Aorta (tissue), 5 donors: ENCODE data around the gene ZNF791. TPM values are rescaled to one million over a fixed set of nuclear protein-coding genes. Genes with fewer than 3 reads are reported as not detected.
"Not testable (repeated sequence)": the region's sequence is repeated elsewhere in the genome, so short reads cannot be mapped to it uniquely, and the experiment has no call there.

Experiments used
- ATAC-seq: fragments of 200-7000 bp; cut with Tn5 transposase; one replicate; pipeline ENCODE4 v1.9.1; 2022; ENCODE audit warnings: moderate library complexity; ENCODE audit not compliant: low FRiP score
- DNase-seq, 2 donors: peaks; one replicate each; pipeline ENCODE4 v3.0.0-alpha.2; 2020
- H3K27ac ChIP-seq, 2 donors: one replicate each; pipeline ENCODE4 v1.5.1; 2013; ENCODE audit warnings: low read length in 2 of 2, mild to moderate bottlenecking in 2 of 2, moderate library complexity in 2 of 2, control low read depth in 1 of 2, inconsistent platforms in 1 of 2, low read depth in 1 of 2
- H3K27me3 ChIP-seq, 2 donors: one replicate each; pipeline ENCODE4 v1.6.1; 2013; ENCODE audit warnings: control low read depth in 1 of 2, low read length in 1 of 2, mild to moderate bottlenecking in 1 of 2, moderate library complexity in 1 of 2; ENCODE audit not compliant: insufficient read depth in 2 of 2, control insufficient read depth in 1 of 2
- H3K36me3 ChIP-seq, 2 donors: one replicate each; pipeline ENCODE4 v1.6.1; 2013; ENCODE audit warnings: control low read depth in 1 of 2, low read length in 1 of 2, mild to moderate bottlenecking in 1 of 2; ENCODE audit not compliant: insufficient read depth in 2 of 2, control insufficient read depth in 1 of 2
- H3K4me1 ChIP-seq, 2 donors: one replicate each; pipeline ENCODE4 v1.6.1; 2013; ENCODE audit warnings: low read length in 2 of 2, control low read depth in 1 of 2, mild to moderate bottlenecking in 1 of 2, moderate library complexity in 1 of 2; ENCODE audit not compliant: insufficient read depth in 2 of 2, control insufficient read depth in 1 of 2
- H3K4me3 ChIP-seq, 2 donors: one replicate each; pipeline ENCODE4 v1.5.1; 2013; ENCODE audit warnings: low read length in 2 of 2, control low read depth in 1 of 2, mild to moderate bottlenecking in 1 of 2
- H3K9me3 ChIP-seq: one replicate; pipeline ENCODE4 v1.6.1; 2013; ENCODE audit warnings: mild to moderate bottlenecking, low read length; ENCODE audit not compliant: control insufficient read depth
- WGBS, 2 donors: extraction: QIAGEN DNeasy Blood & Tissue Kit; methylation state at CpG; one replicate each; pipeline ENCODE4 v1.1.7; 2013; 5-methylcytosine and 5-hydroxymethylcytosine counted together
- intact Hi-C, 2 donors: fragments of 100-400 bp; cut with DNase I; formaldehyde crosslinking; loops; one replicate each; pipeline versions ENCODE4 v1.14.2 to v1.15.0; 2022
- polyA plus RNA-seq, 2 donors: library from polyadenylated mRNA; stranded (reverse); fragments of 200-250 nt; gene quantifications; one replicate each; pipeline ENCODE4 v1.2.3, GENCODE V29; 2013
- total RNA-seq, 2 donors: library from RNA; stranded (reverse); fragmentation: NEBNext Ultra II Directional; extraction: Animal tissue kit (Norgen Biotek cat#: 25700); gene quantifications; one replicate each; pipeline ENCODE4 v1.2.1, GENCODE V29; 2021
- donor health status: healthy with polysubstance abuse.
- donor health status: Bipolar disorder and iron deficiency.
- donor health status: DM: no; HTN: no; CAD: no.
- donor health status: DM: no; HTN: no; CAD: no.
- donor health status: DM: yes; HTN: yes; CAD: no.

The ZNF791 gene
- total and polyA plus RNA-seq, 4 donors: 2.9 to 35.4 (median 23.6) TPM

- Histone ChIP-seq H3K4me1 (no peaks in the 10 kb centered on the region), H3K4me3 (no peak overlapping the region), H3K27ac (no peak overlapping the region), H3K27me3 (no peaks in the 10 kb centered on the region), H3K36me3 (no peaks in the 10 kb centered on the region), H3K9me3 (no peaks in the 10 kb centered on the region)
- intact Hi-C loops: loop anchor here (5.0 to 10.0 kb wide), 2 partner anchors 114 to 168 kb away; no protein-coding TSS in a partner anchor
- WGBS, 2 donors: 15 to 19% methylated on average over 4 of the region's 4 CpGs
- peak; percentile 81 for ATAC-seq
- DNase-seq: peak; percentile 89 to 94
These were observed 65.7 kb downstream of the ZNF791 start for GRCh38 chr19:12676384-12676792.

- H3K4me3 ChIP-seq: no peak overlapping the region
- no peak for ATAC-seq
- H3K4me1 ChIP-seq: no peaks in the 10 kb centered on the region
- no peak overlapping the region for H3K27ac ChIP-seq
- no peak for DNase-seq
- 86% methylated on average over 12 of the region's 12 CpGs for WGBS, 2 donors
- H3K27me3 ChIP-seq: no peaks in the 10 kb centered on the region
- intact Hi-C loops: loop anchor here (5.0 to 10.0 kb wide), 2 partner anchors 115 to 168 kb away; no protein-coding TSS in a partner anchor
- no peaks in the 10 kb centered on the region for H3K9me3 ChIP-seq
- no peaks in the 10 kb centered on the region for H3K36me3 ChIP-seq
These were observed 66.2 kb downstream of the ZNF791 start for GRCh38 chr19:12676928-12677327.

GRCh38 chr19:12678039-12678438, 67.3 kb downstream of the ZNF791 start:
- not testable (repeated sequence) for H3K4me3 ChIP-seq, H3K27ac ChIP-seq, H3K9me3 ChIP-seq, H3K27me3 ChIP-seq, ATAC-seq, H3K36me3 ChIP-seq, H3K4me1 ChIP-seq, DNase-seq
- 86 to 90% methylated on average over 5 of the region's 5 CpGs for WGBS, 2 donors
- intact Hi-C loops: loop anchor here (5.0 to 10.0 kb wide), 2 partner anchors 116 to 167 kb away; no protein-coding TSS in a partner anchor

GRCh38 chr19:12680034-12680433, 69.3 kb downstream of the ZNF791 start:
- Histone ChIP-seq H3K36me3 (no peaks in the 10 kb centered on the region), H3K27ac (no peak overlapping the region), H3K27me3 (no peaks in the 10 kb centered on the region), H3K4me3 (no peak overlapping the region), H3K9me3 (no peaks in the 10 kb centered on the region), H3K4me1 (no peaks in the 10 kb centered on the region)
- 92 to 93% methylated on average over 9 of the region's 9 CpGs for WGBS, 2 donors
- no peak for ATAC-seq
- DNase-seq: no peak
- intact Hi-C loops: loop anchor here (2.0 to 5.0 kb wide), 2 partner anchors 43 to 127 kb away; partner anchors contain the start of genes RNASEH2A (in 1 of the 2) and TNPO2 (in 1 of the 2)

- intact Hi-C loops: loop anchor here (2.0 to 5.0 kb wide), 2 partner anchors 41 to 126 kb away; partner anchors contain the start of genes RNASEH2A (in 1 of the 2) and TNPO2 (in 1 of the 2)
- DNase-seq (peak; percentile 94 to 95), ATAC-seq (peak; percentile 96)
- Histone ChIP-seq H3K4me1 (no peaks in the 10 kb centered on the region), H3K27me3 (no peaks in the 10 kb centered on the region), H3K27ac (peak within 1 kb of the TSS; percentile 53 to 84), H3K4me3 (peak within 1 kb of the TSS; percentile 83 to 96), H3K36me3 (no peaks in the 10 kb centered on the region), H3K9me3 (no peaks in the 10 kb centered on the region)
- WGBS, 2 donors: 0% methylated on average over 68 of the region's 68 CpGs
These were observed 70.6 kb downstream of the ZNF791 start, which contains the start of gene DHPS for GRCh38 chr19:12681074-12681987. Gene DHPS (minus strand): TSS chr19:12681880. CDS start chr19:12681766, 114 bp downstream.

Other genes starting within 250 kb of the ZNF791 start
- 1 to 10 TPM; 3.6 to 4.5 TPM for gene ZNF442, start 245.2 kb upstream of the ZNF791 start, total RNA-seq
- 1 to 10 TPM in 1 of 2 donors, under 1 TPM in 1; 0.67 to 2.1 TPM for gene ZNF442, start 245.2 kb upstream of the ZNF791 start, polyA plus RNA-seq
- gene ZNF799, start 209.6 kb upstream of the ZNF791 start, total RNA-seq: 1 to 10 TPM; 5.3 to 7.6 TPM
- 1 to 10 TPM; 2.4 to 3.9 TPM for gene ZNF799, start 209.6 kb upstream of the ZNF791 start, polyA plus RNA-seq
- 1 to 10 TPM; 3.8 to 5.5 TPM for gene ZNF443, start 169.9 kb upstream of the ZNF791 start, total RNA-seq
- 1 to 10 TPM; 1.6 to 2.3 TPM for gene ZNF443, start 169.9 kb upstream of the ZNF791 start, polyA plus RNA-seq
- 1 to 10 TPM; 5.1 to 5.8 TPM for gene ZNF709, start 126.1 kb upstream of the ZNF791 start, total RNA-seq
- gene ZNF709, start 126.1 kb upstream of the ZNF791 start, polyA plus RNA-seq: 1 to 10 TPM in 1 of 2 donors, not detected in 1; 1.2 TPM
- 10 to 100 TPM; 12.0 to 15.4 TPM for gene ZNF564, start 59.4 kb upstream of the ZNF791 start, total RNA-seq
- gene ZNF564, start 59.4 kb upstream of the ZNF791 start, polyA plus RNA-seq: 1 to 10 TPM; 5.5 to 8.4 TPM
- 1 to 10 TPM; 7.0 to 8.6 TPM for gene ZNF490, start 107 bp upstream of the ZNF791 start, total RNA-seq
- gene ZNF490, start 107 bp upstream of the ZNF791 start, polyA plus RNA-seq: under 1 TPM in 1 of 2 donors, not detected in 1; 0.56 TPM
- gene MAN2B1, start 55.8 kb downstream of the ZNF791 start, total RNA-seq: 100 to 1,000 TPM in 1 of 2 donors, 10 to 100 TPM in 1; 74.8 to 111 TPM
- 10 to 100 TPM; 54.6 to 88.7 TPM for gene MAN2B1, start 55.8 kb downstream of the ZNF791 start, polyA plus RNA-seq
- 10 to 100 TPM in 1 of 2 donors, 1 to 10 TPM in 1; 7.1 to 11.8 TPM for gene WDR83, start 55.9 kb downstream of the ZNF791 start, total RNA-seq
- 10 to 100 TPM in 1 of 2 donors, 1 to 10 TPM in 1; 9.4 to 20.9 TPM for gene WDR83, start 55.9 kb downstream of the ZNF791 start, polyA plus RNA-seq
- gene DHPS, start 71.0 kb downstream of the ZNF791 start, total RNA-seq: 10 to 100 TPM; 50.1 to 74.0 TPM
- gene DHPS, start 71.0 kb downstream of the ZNF791 start, polyA plus RNA-seq: 10 to 100 TPM; 42.7 to 94.8 TPM
- not detected for gene GNG14, start 77.1 kb downstream of the ZNF791 start, total RNA-seq
- not detected for gene GNG14, start 77.1 kb downstream of the ZNF791 start, polyA plus RNA-seq
- gene FBXW9, start 85.7 kb downstream of the ZNF791 start, total RNA-seq: 1 to 10 TPM; 1.9 to 4.8 TPM
- gene FBXW9, start 85.7 kb downstream of the ZNF791 start, polyA plus RNA-seq: 1 to 10 TPM; 4.1 to 5.4 TPM
- gene TNPO2, start 113.0 kb downstream of the ZNF791 start, total RNA-seq: 10 to 100 TPM; 61.5 to 71.8 TPM
- 10 to 100 TPM; 15.2 to 38.5 TPM for gene TNPO2, start 113.0 kb downstream of the ZNF791 start, polyA plus RNA-seq
- gene TRIR, start 123.8 kb downstream of the ZNF791 start, total RNA-seq: 100 to 1,000 TPM; 119 to 121 TPM
- gene TRIR, start 123.8 kb downstream of the ZNF791 start, polyA plus RNA-seq: 100 to 1,000 TPM; 233 to 289 TPM
- gene GET3, start 126.6 kb downstream of the ZNF791 start, total RNA-seq: 10 to 100 TPM; 35.4 to 42.2 TPM
- gene GET3, start 126.6 kb downstream of the ZNF791 start, polyA plus RNA-seq: 10 to 100 TPM; 61.2 to 70.6 TPM
- gene BEST2, start 140.9 kb downstream of the ZNF791 start, total RNA-seq: not detected
- 1 to 10 TPM in 1 of 2 donors, not detected in 1; 2.5 TPM for gene BEST2, start 140.9 kb downstream of the ZNF791 start, polyA plus RNA-seq
- gene HOOK2, start 164.6 kb downstream of the ZNF791 start, total RNA-seq: 10 to 100 TPM; 28.5 to 45.5 TPM
- gene HOOK2, start 164.6 kb downstream of the ZNF791 start, polyA plus RNA-seq: 10 to 100 TPM; 14.4 to 92.5 TPM
- 100 to 1,000 TPM; 250 to 609 TPM for gene JUNB, start 180.6 kb downstream of the ZNF791 start, total RNA-seq
- gene JUNB, start 180.6 kb downstream of the ZNF791 start, polyA plus RNA-seq: 100 to 1,000 TPM in 1 of 2 donors, 10 to 100 TPM in 1; 97.0 to 623 TPM
- gene PRDX2, start 190.9 kb downstream of the ZNF791 start, total RNA-seq: 100 to 1,000 TPM in 1 of 2 donors, 10 to 100 TPM in 1; 90.5 to 118 TPM
- gene PRDX2, start 190.9 kb downstream of the ZNF791 start, polyA plus RNA-seq: 100 to 1,000 TPM; 151 to 202 TPM
- gene THSD8, start 191.1 kb downstream of the ZNF791 start, total RNA-seq: 1 to 10 TPM in 1 of 2 donors, not detected in 1; 1.2 TPM
- 1 to 10 TPM in 1 of 2 donors, not detected in 1; 2.5 TPM for gene THSD8, start 191.1 kb downstream of the ZNF791 start, polyA plus RNA-seq
- 1 to 10 TPM; 2.9 to 7.2 TPM for gene RNASEH2A, start 195.7 kb downstream of the ZNF791 start, total RNA-seq
- gene RNASEH2A, start 195.7 kb downstream of the ZNF791 start, polyA plus RNA-seq: 1 to 10 TPM; 1.6 to 3.3 TPM
- not detected for gene RTBDN, start 223.7 kb downstream of the ZNF791 start, total RNA-seq
- 1 to 10 TPM in 1 of 2 donors, not detected in 1; 2.0 TPM for gene RTBDN, start 223.7 kb downstream of the ZNF791 start, polyA plus RNA-seq
- gene MAST1, start 227.6 kb downstream of the ZNF791 start, total RNA-seq: under 1 TPM in 1 of 2 donors, not detected in 1; 0.54 TPM
- under 1 TPM in 1 of 2 donors, not detected in 1; 0.13 TPM for gene MAST1, start 227.6 kb downstream of the ZNF791 start, polyA plus RNA-seq